Lower leg skin (tissue), 3 donors: ENCODE results near the gene APOF.

Experiments
- POLR2A ChIP-seq, 2 donors: fragments of 450-650 bp; IDR thresholded peaks; one replicate each; pipeline ENCODE4 v1.6.1; 2016 to 2017; ENCODE audit warnings: antibody characterized with exemption in 2 of 2, mild to moderate bottlenecking in 1 of 2, moderate library complexity in 1 of 2
- TF ChIP-seq, protein P1 (sequence below), 3 donors: fragments of 450-650 bp; IDR thresholded peaks; one replicate each; pipeline ENCODE4 v1.5.1; 2016; ENCODE audit warnings: antibody characterized with exemption in 3 of 3, mild to moderate bottlenecking in 3 of 3, moderate library complexity in 2 of 3

DNA sequence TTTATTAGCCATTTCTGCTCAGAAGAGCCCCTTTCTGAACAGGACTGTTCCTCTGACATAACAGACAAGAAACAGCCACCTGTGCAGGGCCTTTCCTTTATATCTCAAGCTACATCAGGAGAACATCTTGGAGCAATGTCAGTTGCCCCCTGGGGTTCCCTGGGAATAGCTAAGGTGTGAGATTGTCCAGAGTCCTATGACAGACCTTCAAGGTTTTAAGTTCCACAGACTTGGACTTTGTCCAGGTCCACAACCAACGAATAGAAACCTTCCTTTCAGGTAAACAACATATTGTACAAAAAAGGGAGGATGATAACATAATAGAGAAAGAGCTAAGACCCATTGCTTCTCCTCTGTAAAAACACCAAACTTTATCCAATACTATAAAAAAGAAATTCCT is 21.0 kb downstream of the APOF start:
- TF ChIP-seq, protein P1, sequence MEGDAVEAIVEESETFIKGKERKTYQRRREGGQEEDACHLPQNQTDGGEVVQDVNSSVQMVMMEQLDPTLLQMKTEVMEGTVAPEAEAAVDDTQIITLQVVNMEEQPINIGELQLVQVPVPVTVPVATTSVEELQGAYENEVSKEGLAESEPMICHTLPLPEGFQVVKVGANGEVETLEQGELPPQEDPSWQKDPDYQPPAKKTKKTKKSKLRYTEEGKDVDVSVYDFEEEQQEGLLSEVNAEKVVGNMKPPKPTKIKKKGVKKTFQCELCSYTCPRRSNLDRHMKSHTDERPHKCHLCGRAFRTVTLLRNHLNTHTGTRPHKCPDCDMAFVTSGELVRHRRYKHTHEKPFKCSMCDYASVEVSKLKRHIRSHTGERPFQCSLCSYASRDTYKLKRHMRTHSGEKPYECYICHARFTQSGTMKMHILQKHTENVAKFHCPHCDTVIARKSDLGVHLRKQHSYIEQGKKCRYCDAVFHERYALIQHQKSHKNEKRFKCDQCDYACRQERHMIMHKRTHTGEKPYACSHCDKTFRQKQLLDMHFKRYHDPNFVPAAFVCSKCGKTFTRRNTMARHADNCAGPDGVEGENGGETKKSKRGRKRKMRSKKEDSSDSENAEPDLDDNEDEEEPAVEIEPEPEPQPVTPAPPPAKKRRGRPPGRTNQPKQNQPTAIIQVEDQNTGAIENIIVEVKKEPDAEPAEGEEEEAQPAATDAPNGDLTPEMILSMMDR (IDR thresholded peaks at IDR 0.05), result no peak
- no peak for TF ChIP-seq POLR2A (IDR thresholded peaks at IDR 0.05)
